HFF-Myc (cell line): Measurements from ENCODE around the gene NEAT1.

Experiments used
- DNase-seq: peaks from one replicate; pipeline ENCODE4 v3.0.0-alpha.2; 2011; ENCODE audit warnings: low read depth; ENCODE audit errors: extremely low read depth
- H3K4me3 ChIP-seq: replicated peaks from 2 replicates; pipeline ENCODE4 v1.5.1; 2011; ENCODE audit warnings: low read depth, mild to moderate bottlenecking, control low read depth, low read length
- TF ChIP-seq, protein P1 (sequence below): IDR thresholded peaks from 2 replicates; pipeline ENCODE4 v1.5.1; 2012; ENCODE audit warnings: mild to moderate bottlenecking, low read depth, low read length, control low read depth; ENCODE audit errors: missing control alignments

The NEAT1 gene

DNA sequence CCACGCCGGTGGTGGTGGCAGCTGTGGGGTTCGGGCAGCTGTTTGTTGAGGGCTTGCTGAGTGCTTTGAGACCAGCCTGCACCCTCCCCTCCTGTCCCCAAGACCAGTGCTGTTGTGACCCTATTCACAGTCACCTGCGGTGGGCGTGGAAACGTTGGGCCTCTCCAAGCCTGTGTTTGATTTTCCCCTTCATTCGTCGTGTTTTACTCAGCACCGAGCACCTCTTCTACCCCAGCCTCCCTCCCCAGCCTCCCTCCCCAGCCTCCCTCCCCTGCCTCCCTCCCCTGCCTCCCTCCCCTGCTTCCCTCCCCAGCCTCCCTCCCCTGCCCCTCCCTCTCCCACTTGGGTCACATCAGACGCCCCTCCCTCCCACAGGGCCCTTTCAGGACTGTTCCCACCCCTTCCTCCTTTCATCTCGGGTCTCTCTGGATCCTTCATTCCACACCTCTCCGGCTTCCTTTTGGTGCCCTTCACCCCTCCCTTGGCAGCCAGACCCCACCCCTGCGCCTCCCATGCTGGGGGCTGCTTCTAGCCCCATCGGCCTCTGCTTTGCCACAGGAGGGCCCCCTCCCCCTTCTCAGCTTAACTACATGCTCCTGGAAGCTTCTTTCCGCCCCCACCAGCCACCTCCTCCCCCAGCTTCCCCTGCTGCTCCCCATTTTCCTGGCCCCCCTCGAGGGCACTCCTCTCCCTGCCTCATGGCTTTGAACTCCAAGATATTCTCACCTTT, 21.4 kb upstream of the NEAT1 start:
- DNase-seq = no peak
- no peak overlapping the region for H3K4me3 ChIP-seq
- TF ChIP-seq, protein P1, sequence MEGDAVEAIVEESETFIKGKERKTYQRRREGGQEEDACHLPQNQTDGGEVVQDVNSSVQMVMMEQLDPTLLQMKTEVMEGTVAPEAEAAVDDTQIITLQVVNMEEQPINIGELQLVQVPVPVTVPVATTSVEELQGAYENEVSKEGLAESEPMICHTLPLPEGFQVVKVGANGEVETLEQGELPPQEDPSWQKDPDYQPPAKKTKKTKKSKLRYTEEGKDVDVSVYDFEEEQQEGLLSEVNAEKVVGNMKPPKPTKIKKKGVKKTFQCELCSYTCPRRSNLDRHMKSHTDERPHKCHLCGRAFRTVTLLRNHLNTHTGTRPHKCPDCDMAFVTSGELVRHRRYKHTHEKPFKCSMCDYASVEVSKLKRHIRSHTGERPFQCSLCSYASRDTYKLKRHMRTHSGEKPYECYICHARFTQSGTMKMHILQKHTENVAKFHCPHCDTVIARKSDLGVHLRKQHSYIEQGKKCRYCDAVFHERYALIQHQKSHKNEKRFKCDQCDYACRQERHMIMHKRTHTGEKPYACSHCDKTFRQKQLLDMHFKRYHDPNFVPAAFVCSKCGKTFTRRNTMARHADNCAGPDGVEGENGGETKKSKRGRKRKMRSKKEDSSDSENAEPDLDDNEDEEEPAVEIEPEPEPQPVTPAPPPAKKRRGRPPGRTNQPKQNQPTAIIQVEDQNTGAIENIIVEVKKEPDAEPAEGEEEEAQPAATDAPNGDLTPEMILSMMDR = no peak

GRCh38 chr11:65401803-65402248, 20.8 kb upstream of the NEAT1 start:
- no peak for DNase-seq
- no peak overlapping the region for H3K4me3 ChIP-seq
- TF ChIP-seq, protein P1 = no peak

GRCh38 chr11:65402790-65403189, 19.8 kb upstream of the NEAT1 start:
- H3K4me3 ChIP-seq = no peak overlapping the region
- no peak for DNase-seq
- TF ChIP-seq, protein P1 = no peak

- TF ChIP-seq, protein P1 = no peak
- no peak overlapping the region for H3K4me3 ChIP-seq
- no peak for DNase-seq
Measured at GRCh38 chr11:65403607-65404121, 18.9 kb upstream of the NEAT1 start.

- DNase-seq = no peak
- TF ChIP-seq, protein P1 = no peak
- no peak overlapping the region for H3K4me3 ChIP-seq
Measured at GRCh38 chr11:65404210-65404609, 18.4 kb upstream of the NEAT1 start.

DNA sequence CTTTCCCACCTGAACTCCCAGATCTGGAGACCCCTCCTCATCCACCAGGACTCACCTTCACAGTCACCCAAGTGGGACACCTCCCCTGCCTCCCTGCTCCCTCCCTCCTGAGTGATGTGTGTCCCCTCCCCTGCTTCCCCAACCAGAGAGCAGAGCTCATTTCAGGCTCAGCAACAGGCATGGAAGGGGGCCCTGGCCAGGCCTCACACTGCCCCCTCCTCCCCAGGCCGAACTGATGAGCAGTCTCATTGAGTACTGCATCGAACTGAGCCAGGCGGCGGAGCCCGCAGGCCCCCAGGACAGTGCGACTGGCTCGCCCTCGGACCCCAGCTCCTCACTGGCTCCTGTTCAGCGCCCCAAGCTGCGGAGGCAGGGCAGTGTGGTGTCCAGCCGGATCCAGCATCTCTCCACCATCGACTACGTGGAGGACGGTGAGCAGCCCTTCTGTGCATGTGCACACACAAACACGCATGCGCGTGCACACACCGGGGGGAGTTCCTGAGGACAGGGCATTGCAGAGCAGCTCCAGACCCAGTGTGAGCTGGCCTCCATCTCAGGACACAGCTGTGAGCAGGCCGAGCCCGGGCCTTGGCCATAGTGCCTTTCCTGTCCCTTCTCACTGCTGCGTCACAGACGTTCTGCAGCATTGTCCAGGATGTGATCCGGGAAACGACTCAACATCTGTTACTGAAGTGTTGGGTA, 17.8 kb upstream of the NEAT1 start:
- TF ChIP-seq, protein P1 = no peak

More for the DNA sequence above, 17.8 kb upstream of the NEAT1 start:
- no peak for DNase-seq
- H3K4me3 ChIP-seq = no peak overlapping the region
